ENCODE results near the gene CDC42EP5. TPM values are rescaled to one million over a fixed set of nuclear protein-coding genes. Genes with fewer than 3 reads are reported as not detected.
"Not testable (repeated sequence)": the region's sequence is repeated elsewhere in the genome, so short reads cannot be mapped to it uniquely, and the experiment has no call there.

The CDC42EP5 gene
- total RNA-seq, 1 experiment from 2014 or later: 9.5 TPM

- DNase-seq (ENCODE audit: low read depth): no peak
These were observed 16.7 kb upstream of the CDC42EP5 start for GRCh38 chr19:54489766-54490165.

GRCh38 chr19:54489341-54489740, 16.2 kb upstream of the CDC42EP5 start:
- no peak for DNase-seq (ENCODE audit: low read depth)

- peak; percentile 88 for DNase-seq (ENCODE audit: low read depth)
These were observed 12.8 kb upstream of the CDC42EP5 start for GRCh38 chr19:54485851-54486250.

GRCh38 chr19:54484451-54484850, 11.4 kb upstream of the CDC42EP5 start:
- no peak for DNase-seq (ENCODE audit: low read depth)

- no peak for DNase-seq (ENCODE audit: low read depth)
These were observed 9.8 kb upstream of the CDC42EP5 start for GRCh38 chr19:54482889-54483288.

- peak; percentile 70 for DNase-seq (ENCODE audit: low read depth)
These were observed 8.3 kb upstream of the CDC42EP5 start for GRCh38 chr19:54481326-54481930.

- no peak for DNase-seq (ENCODE audit: low read depth)
These were observed 7.0 kb upstream of the CDC42EP5 start for GRCh38 chr19:54480051-54480450.

GRCh38 chr19:54478677-54479266, 5.7 kb upstream of the CDC42EP5 start:
- DNase-seq (ENCODE audit: low read depth): peak; percentile 63

- no peak for DNase-seq (ENCODE audit: low read depth)
These were observed 4.6 kb upstream of the CDC42EP5 start for GRCh38 chr19:54477650-54478049.

- DNase-seq (ENCODE audit: low read depth): no peak
These were observed 2.6 kb upstream of the CDC42EP5 start for GRCh38 chr19:54475706-54476105.

- no peak for DNase-seq (ENCODE audit: low read depth)
These were observed 836 bp upstream of the CDC42EP5 start for GRCh38 chr19:54473892-54474372.

- DNase-seq (ENCODE audit: low read depth): peak; percentile 48
These were observed 1.9 kb downstream of the CDC42EP5 start for GRCh38 chr19:54470991-54471782.

GRCh38 chr19:54470276-54470887, 2.7 kb downstream of the CDC42EP5 start:
- DNase-seq (ENCODE audit: low read depth): no peak

GRCh38 chr19:54469496-54469934, 3.6 kb downstream of the CDC42EP5 start:
- no peak for DNase-seq (ENCODE audit: low read depth)

- not testable (repeated sequence) for DNase-seq (ENCODE audit: low read depth)
These were observed 7.0 kb downstream of the CDC42EP5 start for GRCh38 chr19:54466110-54466480.

GRCh38 chr19:54465426-54466109, 7.5 kb downstream of the CDC42EP5 start:
- DNase-seq (ENCODE audit: low read depth): no peak

GRCh38 chr19:54464630-54465425, 8.3 kb downstream of the CDC42EP5 start:
- DNase-seq (ENCODE audit: low read depth): peak; percentile 90

- peak; percentile 80 for DNase-seq (ENCODE audit: low read depth)
These were observed 9.0 kb downstream of the CDC42EP5 start for GRCh38 chr19:54464044-54464629.

GRCh38 chr19:54463531-54464043, 9.5 kb downstream of the CDC42EP5 start, which contains the start of gene LENG9:
LENG9 (minus strand) TSS chr19:54463778; CDS start chr19:54463526, 252 bp downstream.
- DNase-seq (ENCODE audit: low read depth): peak; percentile 98

All from Daoy (cell line).